HG02885 (cell line): ENCODE measurements around the gene NACA2.
"Not testable (repeated sequence)": the region's sequence is repeated elsewhere in the genome, so short reads cannot be mapped to it uniquely, and the experiment has no call there.

Experiments used
- ATAC-seq: cut with Tn5 transposase; IDR thresholded peaks from one replicate; pipeline ENCODE4 v1.9.1; 2021; ENCODE audit warnings: mild to moderate bottlenecking; ENCODE audit not compliant: unreplicated experiment, poor library complexity

NACA2 gene

DNA sequence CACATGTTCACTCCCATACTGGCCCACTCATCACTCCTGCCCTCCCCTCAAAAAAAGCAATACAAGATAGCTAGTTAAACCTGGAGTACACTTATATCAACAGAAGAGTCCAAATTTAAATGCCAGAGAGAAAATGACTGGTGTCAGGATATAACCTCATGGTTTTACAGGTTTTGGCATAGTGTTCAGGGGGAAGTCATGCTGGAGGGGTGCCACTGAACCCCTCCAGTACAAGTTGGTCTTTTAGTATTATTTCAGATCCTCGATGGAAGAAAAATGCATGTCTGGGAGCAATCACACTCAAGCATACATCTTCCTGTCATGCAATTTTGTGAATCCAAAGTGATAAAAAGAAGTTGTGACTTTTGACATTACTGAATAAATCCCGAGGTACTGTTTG, 10.5 kb downstream of the NACA2 start:
- ATAC-seq: no peak

DNA sequence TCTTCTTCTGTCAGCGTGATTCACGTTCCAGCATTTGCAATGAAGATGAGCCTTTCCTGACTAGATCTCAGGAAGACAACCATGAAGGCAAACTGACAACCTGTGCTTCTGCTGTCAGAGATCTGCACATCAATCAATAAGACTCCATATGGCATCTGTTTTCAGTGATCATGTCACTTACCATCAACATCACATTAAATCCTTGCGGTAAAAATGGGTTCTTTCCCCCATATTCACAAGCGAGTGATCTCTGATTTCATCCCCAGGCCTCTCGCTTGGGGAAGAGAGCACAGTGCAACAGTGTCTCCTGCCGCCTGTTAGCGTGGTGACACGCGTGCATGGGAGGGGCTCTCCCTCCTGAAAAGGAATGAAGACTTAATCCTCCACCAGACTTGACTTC, 11.1 kb downstream of the NACA2 start:
- ATAC-seq: no peak

- ATAC-seq: no peak
These were observed 11.7 kb downstream of the NACA2 start for GRCh38 chr17:61579347-61579746.

- ATAC-seq: no peak
These were observed 12.4 kb downstream of the NACA2 start for GRCh38 chr17:61578645-61579044.

DNA sequence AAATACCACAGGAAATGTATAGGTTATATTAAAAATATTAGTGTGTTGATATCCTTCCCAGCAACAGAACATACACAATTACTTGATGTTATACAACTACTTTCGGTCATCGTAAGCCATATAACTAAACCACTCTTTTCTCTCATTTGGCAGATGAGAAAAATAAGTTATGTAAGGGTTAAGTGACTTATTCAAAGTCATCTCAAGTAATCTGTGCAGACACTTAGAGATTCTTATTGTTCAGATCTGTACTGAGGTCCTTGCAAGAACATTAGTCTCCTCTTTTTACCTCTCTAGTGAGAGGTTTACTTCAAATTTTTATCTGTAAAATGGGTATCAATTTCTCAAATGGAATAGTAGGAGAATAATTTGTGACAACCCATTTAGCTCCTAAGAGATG, 15.0 kb downstream of the NACA2 start:
- no peak for ATAC-seq

GRCh38 chr17:61575352-61575975, 15.6 kb downstream of the NACA2 start:
- no peak for ATAC-seq

GRCh38 chr17:61574542-61575351, 16.3 kb downstream of the NACA2 start:
- ATAC-seq: no peak

GRCh38 chr17:61572547-61572946, 18.5 kb downstream of the NACA2 start:
- not testable (repeated sequence) for ATAC-seq

- no peak for ATAC-seq
These were observed 19.4 kb downstream of the NACA2 start for GRCh38 chr17:61571624-61572023.

DNA sequence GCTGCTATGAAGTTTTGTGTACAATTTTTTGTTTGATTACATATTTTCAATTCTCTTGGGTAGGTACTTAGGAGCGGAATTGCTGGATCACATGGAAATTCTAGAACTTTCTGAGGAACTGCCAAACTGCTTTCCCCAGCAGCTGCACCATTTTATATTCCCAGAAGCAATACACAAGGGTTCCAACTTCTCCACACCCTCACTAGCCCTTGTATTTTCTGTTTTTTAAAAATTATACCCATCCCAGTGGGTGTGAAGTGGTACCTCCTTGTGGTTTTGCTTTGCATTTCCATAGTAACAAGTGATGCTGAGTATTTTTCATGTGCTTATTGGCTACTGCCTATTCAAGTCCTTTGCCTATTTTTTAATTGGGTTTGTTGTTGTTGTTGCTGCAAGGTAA, 20.9 kb downstream of the NACA2 start:
- ATAC-seq: no peak

DNA sequence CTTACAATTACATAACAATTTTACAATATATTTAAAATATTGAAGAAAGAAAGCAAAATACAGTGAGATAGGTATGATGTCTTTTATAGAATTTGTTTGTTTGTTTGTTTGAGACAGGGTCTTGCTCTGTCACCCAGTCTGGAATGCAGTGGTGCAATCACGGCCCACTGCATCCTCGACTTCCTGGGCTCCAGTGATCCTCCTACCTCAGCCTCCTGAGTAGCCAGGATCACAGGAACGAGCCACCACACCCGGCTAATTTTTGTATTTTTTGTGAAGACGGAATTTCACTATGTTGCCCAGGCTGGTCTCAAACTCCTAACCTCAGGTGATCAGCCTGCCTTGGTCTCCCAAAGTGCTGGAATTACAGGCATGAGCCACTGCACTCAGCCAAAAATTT, 21.5 kb downstream of the NACA2 start:
- not testable (repeated sequence) for ATAC-seq

DNA sequence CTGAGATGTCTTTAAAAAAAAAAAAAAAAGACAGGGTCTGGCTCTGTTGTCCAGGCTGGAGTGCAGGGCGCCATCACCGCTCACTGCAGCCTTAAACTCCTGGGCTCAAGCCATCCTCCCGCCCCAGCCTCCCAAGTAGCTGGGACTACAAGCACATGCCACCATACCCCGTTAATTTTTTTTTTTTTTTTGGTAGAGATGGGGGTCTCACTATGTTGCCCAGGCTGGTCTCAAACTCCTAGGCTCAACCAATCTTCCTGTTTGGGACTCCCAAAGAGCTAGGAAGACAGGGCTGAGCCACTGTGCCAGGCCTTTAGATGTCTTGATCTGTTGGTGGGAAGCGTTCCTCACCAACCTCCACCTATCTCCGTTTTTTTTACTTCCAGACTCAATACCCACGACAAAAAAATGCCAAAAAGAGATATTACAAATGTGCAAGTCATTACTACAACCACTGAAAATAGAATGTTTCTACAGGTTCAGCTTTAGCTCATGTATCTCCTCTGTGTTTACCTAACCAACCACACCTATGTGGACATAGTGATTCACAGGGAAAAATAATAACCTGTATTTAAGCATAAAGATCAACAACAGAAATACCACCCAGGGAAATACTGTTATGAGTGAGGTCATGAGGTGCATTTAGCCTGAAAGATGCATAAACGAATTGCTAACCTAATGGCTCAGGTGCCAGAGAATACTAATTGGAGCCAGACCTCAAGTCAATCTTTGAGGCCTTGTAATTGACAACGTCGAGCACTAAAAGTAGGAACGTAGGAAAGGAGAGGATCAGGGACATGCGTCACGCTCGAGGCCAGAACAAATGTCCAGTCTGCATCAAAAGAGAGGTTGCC, 22.6 kb downstream of the NACA2 start:
- ATAC-seq: no peak

GRCh38 chr17:61567045-61567802, 23.8 kb downstream of the NACA2 start:
- no peak for ATAC-seq

- not testable (repeated sequence) for ATAC-seq
These were observed 24.6 kb downstream of the NACA2 start for GRCh38 chr17:61566448-61566847.

- ATAC-seq: not testable (repeated sequence)
These were observed 25.2 kb downstream of the NACA2 start for GRCh38 chr17:61565850-61566249.

DNA sequence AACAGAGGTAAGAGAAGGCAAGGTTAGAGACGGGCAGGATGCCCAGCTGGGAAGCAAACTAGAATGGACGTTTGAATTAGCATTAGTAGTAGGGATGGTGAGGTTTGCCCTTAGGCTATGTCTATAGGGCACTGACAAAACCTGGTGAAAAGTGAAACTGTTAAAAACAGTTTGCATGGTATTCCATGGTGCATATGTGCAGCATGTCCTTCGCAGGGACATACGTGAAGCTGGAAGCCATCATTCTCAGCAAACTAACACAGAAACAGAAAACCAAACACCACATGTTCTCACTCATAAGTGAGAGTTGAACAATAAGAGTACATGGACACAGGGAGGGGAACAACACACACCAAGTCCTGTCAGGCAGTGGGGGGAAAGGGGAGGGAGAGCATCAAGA, 25.8 kb downstream of the NACA2 start:
- no peak for ATAC-seq

GRCh38 chr17:61562287-61562686, 28.7 kb downstream of the NACA2 start:
- ATAC-seq: no peak

- no peak for ATAC-seq
These were observed 29.7 kb downstream of the NACA2 start for GRCh38 chr17:61561354-61561753.

- ATAC-seq: no peak
These were observed 30.9 kb downstream of the NACA2 start for GRCh38 chr17:61560071-61560470.
